HG03565 (cell line): ENCODE results near the gene FARP1.

ENCODE experiments used
- ATAC-seq: cut with Tn5 transposase; IDR thresholded peaks from one replicate; pipeline ENCODE4 v1.9.1; 2021; ENCODE audit warnings: mild to moderate bottlenecking, moderate library complexity; ENCODE audit not compliant: unreplicated experiment

Gene FARP1

DNA sequence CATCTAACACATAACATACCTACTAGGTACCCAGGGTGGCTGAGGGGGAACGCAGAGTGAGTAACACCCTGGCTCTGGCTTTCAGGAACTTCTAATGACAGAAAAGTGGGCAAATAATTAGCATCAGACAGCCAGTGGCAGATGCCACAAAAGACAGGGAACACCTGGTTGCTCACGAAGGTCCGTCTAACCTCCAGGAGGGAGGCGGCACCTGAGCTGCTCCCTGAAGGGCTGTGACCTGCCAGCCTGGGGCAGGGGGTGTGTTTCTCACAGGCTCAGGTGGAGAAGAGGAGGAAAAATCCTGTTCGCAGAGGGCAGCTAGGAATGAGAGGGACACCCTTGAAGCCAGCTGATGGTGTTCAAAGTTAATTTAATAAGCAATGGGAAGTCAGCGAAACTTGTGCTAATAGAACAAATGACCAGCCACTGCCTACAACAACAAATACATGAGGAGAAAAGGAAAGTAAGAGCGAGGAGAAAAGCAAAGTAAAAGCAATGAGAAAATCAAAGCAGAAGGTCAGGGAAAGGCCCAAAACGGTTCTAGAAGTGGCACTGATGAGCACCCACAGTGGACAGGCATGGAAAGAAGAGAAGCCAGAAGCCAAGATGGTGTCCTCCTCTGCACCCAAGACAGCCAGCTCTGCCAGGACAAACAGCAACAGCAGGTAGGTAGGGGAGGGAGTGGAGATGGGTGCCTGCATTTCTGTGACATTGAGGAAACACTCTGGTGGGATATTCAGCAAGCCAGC is 346.7 kb downstream of the FARP1 start:
- ATAC-seq: no peak

DNA sequence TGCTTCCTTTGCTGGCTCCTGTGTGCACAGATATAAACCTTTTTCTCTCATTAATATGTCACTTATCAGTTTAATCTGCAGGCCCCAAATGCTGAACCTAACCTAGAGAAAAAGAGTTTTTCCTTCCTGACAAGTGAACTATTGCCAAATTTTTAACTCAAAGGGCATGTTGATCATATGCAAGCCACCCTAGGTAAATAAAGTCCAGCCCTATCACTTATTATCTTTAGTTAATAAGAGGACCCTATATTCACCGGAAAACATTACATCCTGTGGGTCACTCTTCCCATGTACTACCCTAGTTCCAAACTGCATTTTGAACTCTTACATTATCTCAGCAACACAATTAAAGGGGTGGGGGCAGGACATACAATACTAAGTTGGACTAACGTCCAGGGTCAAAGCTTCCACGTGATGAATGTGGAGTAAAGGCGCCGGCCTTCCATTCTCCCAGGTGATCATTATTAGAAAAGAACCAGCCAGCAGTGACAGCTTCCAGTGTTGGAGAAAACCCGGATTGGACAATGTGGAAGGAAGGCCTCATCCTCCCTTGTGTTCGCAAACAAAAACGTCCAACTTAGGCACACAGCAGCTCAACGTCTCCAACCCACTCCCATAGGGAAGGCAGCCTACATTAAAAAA is 347.4 kb downstream of the FARP1 start:
- ATAC-seq: no peak

DNA sequence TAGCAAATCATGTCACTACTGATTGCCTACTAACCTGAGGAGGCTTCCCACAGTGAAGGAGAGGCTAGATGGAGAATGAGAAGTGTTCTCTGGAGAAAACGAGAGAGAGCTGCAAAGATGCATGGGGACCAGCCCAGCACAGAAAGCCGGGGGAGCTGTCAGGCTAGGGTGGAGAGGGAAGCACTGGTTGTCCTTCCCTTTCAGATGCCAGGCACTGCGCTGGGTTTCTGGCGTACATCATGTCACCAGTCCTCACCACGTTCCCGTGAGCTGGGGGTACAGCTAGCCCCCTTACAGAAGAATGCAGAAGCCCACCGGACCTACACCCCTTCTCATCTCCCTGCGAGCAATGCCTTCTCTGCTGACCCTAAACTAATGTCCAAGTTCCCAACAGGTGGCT is 348.0 kb downstream of the FARP1 start:
- ATAC-seq: no peak

DNA sequence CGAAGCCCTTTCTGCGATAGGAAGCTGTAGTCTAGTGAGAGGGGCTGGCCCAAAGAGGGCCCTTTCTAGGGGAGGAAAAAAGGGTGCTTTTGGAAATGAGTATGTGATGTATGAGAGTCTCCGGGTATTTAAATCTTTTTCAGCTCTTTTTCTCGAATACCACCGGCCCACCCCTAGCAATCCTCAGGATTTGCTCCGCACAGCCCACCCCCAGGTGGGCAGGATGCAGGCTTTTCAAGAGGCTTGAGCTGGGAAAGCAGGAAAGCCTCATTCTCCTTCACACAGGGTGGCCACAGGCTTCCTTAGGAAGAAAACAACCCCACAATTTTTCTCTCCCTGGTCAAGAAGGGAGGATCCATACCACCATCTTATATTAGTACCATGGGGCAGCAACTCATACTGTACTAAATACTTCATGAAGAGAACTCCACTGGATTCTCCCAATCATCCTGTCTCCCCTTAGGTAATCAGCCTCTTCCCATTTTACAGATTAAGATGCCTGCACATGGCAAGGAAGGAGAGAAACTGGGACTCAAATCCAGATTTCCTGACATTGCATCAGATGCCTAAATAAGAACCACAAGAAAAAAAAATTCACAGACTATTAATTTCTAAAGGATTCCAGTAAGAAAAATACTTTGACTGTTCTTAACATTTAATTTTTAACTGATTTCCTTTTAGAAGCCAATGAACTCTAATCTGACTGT is 349.6 kb downstream of the FARP1 start:
- ATAC-seq: no peak

DNA sequence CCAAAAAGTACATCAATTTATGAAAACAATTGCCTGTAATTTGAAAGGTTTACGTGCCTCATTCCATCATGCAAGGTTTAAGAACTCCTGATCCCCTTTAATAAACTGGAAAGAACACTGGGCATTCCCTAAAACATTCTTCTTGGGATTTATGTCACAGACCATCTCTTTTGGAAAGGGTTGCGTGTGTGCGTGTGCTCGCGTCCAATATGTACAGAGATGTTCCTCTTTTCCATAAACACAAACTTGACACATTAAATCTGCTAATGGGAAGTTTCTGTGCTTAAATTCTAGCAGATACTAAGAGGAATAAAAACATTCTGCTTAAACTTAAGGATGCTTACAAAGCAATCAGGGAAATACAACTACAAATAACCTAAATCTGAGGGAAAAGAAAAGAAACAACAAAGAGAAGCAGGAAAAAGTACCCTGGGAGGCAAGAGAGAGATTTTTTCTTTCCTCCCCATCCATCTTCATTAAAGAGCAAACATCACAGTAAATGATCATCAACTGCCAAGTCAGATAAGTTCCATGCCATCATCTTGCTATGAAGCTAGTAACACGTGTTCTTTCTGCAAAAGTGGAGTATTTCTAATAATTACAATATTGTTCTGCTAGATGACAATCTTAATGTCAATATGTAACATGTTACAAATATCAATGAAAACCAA is 350.3 kb downstream of the FARP1 start:
- ATAC-seq: no peak

DNA sequence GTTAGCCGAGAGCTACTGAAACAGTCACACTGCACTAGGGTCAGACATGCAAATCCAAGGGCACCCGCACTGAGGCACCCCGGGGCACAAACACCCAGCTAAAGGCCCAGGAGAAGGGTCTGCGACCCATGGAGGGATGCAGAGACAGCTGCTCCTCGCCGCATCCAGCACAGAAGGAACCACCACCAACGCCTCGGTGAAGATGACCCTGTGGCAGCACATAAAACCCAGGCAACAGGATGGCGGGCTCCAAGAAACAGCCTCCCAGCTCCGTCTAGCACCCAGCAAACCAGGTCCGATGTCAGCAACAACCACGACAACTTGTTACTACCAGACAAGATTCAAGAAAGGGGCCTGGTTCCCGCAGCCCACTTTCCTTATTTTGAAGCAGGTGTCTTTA is 351.9 kb downstream of the FARP1 start:
- ATAC-seq: no peak

DNA sequence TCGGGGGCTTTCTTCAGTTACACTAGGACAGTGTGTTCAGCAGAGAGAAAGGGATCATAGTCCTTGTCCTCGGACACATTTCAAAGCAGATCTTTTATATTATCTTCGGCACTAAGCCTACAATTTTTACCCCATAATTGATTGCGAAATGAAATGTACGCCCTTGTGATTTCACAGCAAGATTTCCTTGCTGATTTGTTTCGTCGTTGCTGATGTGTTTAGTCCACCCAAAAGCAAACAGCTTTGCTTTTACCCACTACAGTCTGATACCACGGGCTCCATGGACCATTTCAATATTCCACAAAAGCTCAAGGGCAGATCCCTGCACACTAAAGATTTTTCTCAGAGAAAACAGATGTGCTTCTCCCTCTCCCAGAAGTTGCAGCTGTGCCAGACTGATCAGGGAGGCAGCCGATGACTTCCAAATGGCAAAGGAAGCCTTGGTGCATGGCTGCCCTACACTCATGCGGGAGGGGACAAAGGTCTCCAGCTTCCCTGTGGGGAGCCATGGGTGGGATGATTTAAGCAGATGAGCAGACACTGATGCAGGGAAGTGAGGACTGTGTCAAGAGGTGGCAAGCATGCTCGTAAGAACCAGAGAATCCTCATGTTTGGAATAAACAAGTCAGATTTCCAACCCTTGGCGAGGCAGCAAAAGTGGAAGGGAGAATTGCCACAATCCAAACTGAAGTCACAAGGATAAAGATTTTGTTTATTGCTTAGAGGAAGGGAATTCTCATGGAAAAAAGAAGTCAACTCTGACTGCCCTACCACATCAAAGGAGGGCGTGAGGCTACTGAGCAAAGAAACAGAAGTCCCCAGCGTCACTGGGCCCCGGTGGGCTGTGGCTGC is 353.0 kb downstream of the FARP1 start:
- no peak for ATAC-seq

DNA sequence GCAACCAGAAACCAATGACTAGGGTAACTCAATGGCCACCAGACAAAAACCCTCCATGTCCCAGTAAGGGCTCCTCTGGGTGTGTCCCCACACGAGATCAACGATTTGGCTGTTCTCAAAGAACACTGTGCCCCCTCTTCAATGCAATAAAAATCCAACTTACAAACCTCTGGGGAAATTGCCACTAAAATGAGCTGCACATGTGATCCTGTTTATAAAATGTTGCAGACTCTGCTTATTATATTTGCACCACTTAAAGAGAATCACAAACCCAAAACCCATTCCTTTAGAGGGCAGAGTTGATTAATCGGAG is 353.5 kb downstream of the FARP1 start:
- ATAC-seq: no peak

DNA sequence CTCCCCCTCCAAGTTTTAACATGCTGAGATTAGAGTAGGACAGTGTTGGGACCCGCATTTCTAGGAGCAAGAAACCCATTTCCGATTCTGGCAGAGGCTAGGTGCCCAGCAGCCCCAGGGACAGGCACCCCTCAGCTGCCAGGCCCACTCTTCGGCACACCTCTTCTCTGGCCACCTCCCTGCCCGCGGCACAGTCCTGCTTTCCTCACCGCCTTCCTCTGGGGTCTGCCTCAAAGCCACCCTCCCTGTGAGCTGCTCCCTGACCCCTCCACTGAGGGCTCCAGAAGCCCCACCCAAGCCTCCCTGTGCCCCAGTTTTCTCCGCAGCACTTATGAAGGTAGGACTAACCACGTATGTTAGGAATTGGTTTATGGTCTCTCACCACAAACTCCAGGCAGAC is 354.1 kb downstream of the FARP1 start:
- no peak for ATAC-seq

DNA sequence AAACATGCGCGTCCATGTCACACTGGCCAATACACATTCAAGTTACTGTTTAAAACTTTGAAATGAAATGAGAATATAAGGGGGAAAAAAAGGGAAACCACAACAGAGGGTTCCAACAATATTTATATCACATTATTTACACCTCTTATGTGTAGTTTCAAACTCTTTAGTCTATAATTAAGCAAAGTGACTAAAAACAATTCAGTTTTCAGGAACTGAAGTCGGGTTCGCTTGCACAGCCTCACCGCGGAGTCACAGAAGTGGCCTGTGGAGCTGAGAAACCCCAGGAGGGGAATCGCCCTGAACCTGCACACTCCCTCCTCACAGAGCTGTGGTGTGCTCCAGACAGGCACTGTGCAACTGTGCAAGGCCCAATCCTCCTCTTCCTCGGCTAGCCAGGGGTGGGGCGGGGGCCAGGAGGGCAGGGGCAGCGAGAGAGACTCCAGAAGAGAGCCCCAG is 358.1 kb downstream of the FARP1 start:
- ATAC-seq: peak; percentile 66

DNA sequence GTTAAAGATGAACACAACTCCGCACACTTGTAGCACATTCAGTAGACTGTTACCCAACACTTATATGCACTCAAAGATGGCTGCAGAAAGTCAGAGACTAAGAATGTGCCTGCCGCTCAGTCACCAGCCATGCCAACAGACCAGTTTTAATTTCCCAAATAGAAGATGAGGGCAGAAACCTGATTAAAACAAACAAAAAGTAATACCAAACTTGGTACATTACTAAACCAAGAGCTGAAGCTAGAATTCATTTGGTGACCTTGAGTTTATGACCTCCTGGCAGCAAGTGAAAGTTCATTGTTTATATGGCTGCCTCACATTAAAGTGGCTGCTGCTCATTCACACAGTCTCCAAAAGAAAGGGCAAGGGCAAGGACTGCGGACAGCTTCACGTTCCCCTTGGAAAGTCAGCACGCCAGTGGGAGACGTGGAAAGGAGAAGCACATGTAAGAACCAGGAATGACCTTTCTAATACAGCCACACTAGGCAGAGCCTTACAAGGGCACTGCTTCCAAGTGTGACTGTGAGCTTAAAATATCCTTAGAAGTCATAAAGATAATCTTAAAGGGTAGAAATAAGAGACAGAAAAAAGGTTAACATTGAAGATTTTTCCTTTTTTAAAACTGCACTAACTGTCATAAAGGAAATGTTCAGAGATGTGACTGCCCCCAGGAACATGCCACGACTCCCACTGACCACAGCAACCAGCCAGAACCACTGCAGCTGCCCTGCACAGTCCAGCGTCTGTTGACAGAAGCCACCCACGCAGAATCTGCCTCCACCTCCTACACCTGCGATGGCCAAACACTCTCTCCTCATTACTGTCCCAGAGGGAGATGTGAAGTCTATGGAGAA is 360.5 kb downstream of the FARP1 start:
- ATAC-seq: no peak

DNA sequence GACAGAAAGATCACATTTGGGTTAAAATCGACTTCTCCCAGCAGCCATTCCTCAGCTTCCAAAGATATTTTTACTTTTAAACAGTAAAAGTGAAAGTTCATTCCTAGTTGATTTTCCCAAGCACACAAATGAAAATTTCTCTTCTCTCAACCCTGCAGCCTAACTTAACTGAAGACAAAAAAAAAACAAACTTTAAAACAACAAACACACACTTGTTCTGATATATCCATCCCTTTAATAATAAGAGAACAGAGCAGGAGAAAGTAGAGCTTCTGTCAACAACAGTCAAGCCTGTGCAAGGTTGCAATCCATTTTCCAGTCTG is 361.1 kb downstream of the FARP1 start:
- no peak for ATAC-seq

DNA sequence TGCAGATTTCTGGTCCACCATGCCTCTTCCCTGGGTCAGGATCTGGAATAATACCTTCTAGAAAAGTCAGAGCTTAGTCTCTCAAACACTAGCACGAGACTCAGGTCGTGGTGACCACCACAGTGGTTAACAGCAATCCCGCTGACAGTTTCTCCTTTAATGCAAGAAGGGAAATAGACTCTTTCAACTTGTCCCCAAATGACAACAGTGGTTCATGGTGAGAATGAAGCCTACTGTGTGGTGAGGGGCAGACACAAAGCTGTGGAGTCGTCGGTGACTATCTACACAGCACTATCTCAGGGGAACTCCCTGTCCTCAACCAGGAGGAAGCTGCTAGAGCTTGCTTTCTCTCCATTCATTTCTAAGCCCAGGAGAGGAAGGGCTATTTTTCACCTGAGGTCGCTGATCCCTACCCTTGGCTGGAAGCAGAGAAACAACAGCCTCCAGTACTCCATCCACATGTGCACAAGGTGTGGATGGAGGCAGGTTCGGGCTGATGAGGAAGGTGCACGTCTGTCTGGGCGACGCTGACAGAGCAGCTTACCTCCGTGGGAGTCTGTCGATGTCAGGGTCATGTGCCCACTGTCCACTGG is 361.6 kb downstream of the FARP1 start:
- ATAC-seq: peak; percentile 40
